Mucosa of descending colon (tissue), 3 donors: ENCODE results near the gene NEXN. TPM values are rescaled to one million over a fixed set of nuclear protein-coding genes. Genes with fewer than 3 reads are reported as not detected.
A peak's percentile ranks its signal among the peaks of the same experiment; 100 is the strongest.

Source experiments
- ATAC-seq: fragments of 200-7000 bp; cut with Tn5 transposase; one replicate; pipeline ENCODE4 v1.9.1; 2020; ENCODE audit warnings: mild to moderate bottlenecking, moderate library complexity
- DNase-seq, 3 donors: peaks; one replicate each; pipeline ENCODE4 v3.0.0-alpha.2; 2020
- H3K36me3 ChIP-seq: fragments of 200-600 bp; one replicate; pipeline ENCODE4 v1.8.0; 2021; ENCODE audit warnings: low read depth, mild to moderate bottlenecking
- H3K4me1 ChIP-seq: fragments of 200-600 bp; one replicate; pipeline ENCODE4 v1.8.0; 2021; ENCODE audit warnings: low read depth, mild to moderate bottlenecking
- H3K4me3 ChIP-seq: fragments of 200-600 bp; one replicate; pipeline ENCODE4 v1.8.0; 2021; ENCODE audit warnings: mild to moderate bottlenecking
- H3K9me3 ChIP-seq: fragments of 200-600 bp; one replicate; pipeline ENCODE4 v1.8.0; 2021; ENCODE audit warnings: mild to moderate bottlenecking
- intact Hi-C, 2 donors: fragments of 100-400 bp; cut with DNase I in 1 of 2; cut with micrococcal nuclease in 1 of 2; formaldehyde crosslinking; loops; one replicate each; pipeline versions ENCODE4 v1.11.0 to v1.11.1; 2022; cut with DNase I, micrococcal nuclease
- total RNA-seq, 3 donors: library from RNA; stranded (reverse); fragmentation: NEBNext Ultra II Directional in 2 of 3; extraction: Animal tissue kit (Norgen Biotek cat#: 25700) in 2 of 3; gene quantifications; one replicate each; pipeline versions ENCODE4 v1.2.1 to v1.2.4, GENCODE V29; 2021 to 2023
- TF ChIP-seq, protein P1 (sequence below): fragments of 200-600 bp; IDR thresholded peaks from one replicate; pipeline ENCODE4 v1.8.0; 2022; ENCODE audit warnings: antibody characterized with exemption, mild to moderate bottlenecking
- donor health status: DM: no; HTN: no; CAD: no; lungs with moderate emphysema.
- donor health status: DM: no; HTN: no; CAD: no.
- donor health status: DM: no; HTN: yes; CAD: no.

Gene NEXN
- total RNA-seq, 3 donors from 2014 or later, result 2.1 to 49.2 (median 7.2) TPM

DNA sequence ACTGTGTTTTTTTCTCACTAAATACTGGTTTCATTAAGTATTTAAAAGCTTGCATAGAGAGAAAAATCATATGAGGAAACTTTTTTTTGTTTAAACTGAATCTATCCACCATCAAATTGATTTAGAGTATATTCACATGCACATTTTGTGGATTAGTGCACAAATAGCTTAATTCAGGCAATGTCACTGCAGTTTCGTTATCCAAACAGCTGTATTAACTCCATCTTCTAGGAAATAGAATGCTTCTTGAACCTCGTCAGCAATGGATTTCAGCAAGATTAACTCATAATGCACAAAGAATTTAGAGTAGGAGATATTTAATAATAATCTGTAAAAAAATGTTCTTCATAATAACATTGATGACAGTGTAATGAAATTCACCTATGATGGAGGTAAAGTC lies 37.5 kb downstream of the NEXN start:
- no peak for ATAC-seq
- H3K4me1 ChIP-seq, result no peaks in the 10 kb centered on the region
- no peaks in the 10 kb centered on the region for H3K9me3 ChIP-seq
- no peaks in the 10 kb centered on the region for H3K36me3 ChIP-seq
- no peak overlapping the region for H3K4me3 ChIP-seq
- intact Hi-C loops, result no loop called here
- TF ChIP-seq, protein P1, sequence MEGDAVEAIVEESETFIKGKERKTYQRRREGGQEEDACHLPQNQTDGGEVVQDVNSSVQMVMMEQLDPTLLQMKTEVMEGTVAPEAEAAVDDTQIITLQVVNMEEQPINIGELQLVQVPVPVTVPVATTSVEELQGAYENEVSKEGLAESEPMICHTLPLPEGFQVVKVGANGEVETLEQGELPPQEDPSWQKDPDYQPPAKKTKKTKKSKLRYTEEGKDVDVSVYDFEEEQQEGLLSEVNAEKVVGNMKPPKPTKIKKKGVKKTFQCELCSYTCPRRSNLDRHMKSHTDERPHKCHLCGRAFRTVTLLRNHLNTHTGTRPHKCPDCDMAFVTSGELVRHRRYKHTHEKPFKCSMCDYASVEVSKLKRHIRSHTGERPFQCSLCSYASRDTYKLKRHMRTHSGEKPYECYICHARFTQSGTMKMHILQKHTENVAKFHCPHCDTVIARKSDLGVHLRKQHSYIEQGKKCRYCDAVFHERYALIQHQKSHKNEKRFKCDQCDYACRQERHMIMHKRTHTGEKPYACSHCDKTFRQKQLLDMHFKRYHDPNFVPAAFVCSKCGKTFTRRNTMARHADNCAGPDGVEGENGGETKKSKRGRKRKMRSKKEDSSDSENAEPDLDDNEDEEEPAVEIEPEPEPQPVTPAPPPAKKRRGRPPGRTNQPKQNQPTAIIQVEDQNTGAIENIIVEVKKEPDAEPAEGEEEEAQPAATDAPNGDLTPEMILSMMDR, result no peak
- DNase-seq, result no peak

DNA sequence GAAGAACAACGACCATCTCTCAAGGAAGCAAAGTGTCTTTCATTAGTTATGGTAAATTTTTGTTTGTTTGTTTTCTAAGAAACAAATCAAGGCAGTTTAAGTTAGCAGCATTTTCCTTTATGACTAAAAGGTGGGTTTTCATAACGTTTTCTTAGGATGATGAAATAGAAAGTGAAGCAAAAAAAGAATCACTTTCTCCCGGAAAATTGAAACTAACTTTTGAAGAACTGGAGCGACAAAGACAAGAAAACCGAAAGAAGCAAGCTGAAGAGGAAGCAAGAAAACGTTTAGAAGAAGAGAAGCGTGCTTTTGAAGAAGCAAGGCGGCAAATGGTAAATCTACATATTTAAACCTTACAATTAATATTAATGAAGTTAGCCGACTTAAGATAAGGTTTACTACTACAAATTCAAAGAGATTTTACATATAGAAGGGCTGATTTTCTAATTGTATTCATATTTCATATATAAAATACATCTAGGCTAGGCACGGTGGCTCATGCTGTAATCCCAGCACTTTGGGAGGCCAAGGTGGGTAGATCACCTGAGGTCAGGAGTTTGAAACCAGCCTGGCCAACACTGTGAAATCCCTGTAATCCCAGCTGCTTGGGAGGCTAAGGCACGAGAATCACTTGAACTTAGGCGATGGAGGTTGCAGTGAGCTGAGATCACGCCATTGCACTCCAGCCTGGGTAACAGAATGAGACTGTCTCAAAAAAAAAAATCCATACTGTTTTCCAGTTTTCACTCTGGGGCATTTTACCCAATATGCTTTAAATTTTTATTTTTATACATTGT lies 38.3 kb downstream of the NEXN start:
- DNase-seq (no peak), ATAC-seq (no peak)
- TF ChIP-seq, protein P1, result no peak
- intact Hi-C loops, result no loop called here
- Histone ChIP-seq H3K4me1 (no peaks in the 10 kb centered on the region), H3K9me3 (no peaks in the 10 kb centered on the region), H3K4me3 (no peak overlapping the region), H3K36me3 (no peaks in the 10 kb centered on the region)

DNA sequence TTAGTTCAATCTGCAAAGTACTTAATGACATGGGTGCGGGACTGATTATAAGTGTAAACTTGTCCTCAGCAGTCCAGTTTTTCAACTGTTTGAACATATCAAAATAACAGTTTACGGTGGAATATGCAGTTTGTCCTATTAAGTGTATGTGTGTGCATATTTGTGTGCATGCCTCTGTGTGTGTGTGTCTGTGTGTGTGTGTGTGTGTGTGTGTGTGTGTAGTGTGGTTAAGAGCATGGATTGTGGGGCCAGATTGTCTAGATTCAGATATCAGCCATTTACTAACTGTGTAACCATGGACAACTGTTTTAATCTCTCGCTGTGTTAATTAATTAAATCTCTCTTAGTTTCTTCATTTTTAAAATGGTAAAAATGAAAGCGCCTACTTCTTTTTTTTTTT lies 39.0 kb downstream of the NEXN start:
- intact Hi-C loops, result no loop called here
- H3K4me3 ChIP-seq, result no peak overlapping the region
- ATAC-seq (no peak), DNase-seq (no peak)
- no peaks in the 10 kb centered on the region for H3K4me1 ChIP-seq
- H3K9me3 ChIP-seq, result no peaks in the 10 kb centered on the region
- TF ChIP-seq, protein P1, result no peak
- no peaks in the 10 kb centered on the region for H3K36me3 ChIP-seq

DNA sequence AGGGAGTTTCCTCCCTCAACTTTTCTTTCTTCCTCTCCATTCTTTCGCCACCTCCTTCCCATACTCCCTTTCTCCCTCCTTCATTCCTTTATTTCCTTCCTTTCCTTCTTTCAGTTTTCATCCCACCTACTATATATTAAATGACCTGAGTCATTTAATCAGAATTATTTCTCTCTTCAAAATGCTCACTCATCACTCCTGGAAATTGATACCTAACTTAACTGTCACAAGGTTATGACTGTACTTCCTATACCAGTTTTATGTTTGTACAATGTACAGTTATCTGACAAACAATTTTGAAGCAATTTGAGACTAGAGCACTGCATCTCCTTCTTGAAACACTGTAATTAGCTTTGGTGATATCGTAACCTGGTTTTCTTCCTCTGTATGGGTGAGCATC lies 41.4 kb downstream of the NEXN start:
- Histone ChIP-seq H3K9me3 (no peaks in the 10 kb centered on the region), H3K4me1 (no peaks in the 10 kb centered on the region), H3K36me3 (no peaks in the 10 kb centered on the region), H3K4me3 (no peak overlapping the region)
- DNase-seq, result no peak
- TF ChIP-seq, protein P1, result no peak
- intact Hi-C loops, result no loop called here
- no peak for ATAC-seq

DNA sequence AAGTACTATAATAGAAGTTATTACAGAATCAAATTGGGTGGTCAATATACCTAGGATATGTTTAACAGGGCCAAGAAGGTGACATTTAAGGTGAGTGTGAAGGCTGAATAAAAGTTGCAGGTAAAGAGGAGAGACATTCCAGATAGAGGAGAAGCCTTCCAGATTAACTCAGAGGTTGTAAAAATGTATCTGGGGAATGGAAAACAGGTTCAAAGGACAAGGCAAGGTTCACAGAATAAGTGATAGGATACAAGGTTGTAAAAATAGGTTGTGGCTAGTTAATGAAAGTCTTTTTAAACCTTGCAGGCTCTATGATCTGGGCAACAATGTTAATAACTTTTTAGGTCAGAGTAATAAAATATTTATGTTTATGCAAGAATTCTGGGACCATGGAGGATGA lies 50.2 kb downstream of the NEXN start:
- peaks cover 4% of the 10 kb centered on the region for H3K4me1 ChIP-seq
- H3K9me3 ChIP-seq, result no peaks in the 10 kb centered on the region
- no peak overlapping the region for H3K4me3 ChIP-seq
- intact Hi-C loops, result no loop called here
- TF ChIP-seq, protein P1, result no peak
- ATAC-seq, result peak; percentile 71
- no peaks in the 10 kb centered on the region for H3K36me3 ChIP-seq
- DNase-seq, result no peak
